ENCODE results near the gene NFAM1. TPM values are rescaled to one million over a fixed set of nuclear protein-coding genes. Genes with fewer than 3 reads are reported as not detected.

The NFAM1 gene
- total RNA-seq, 4 donors from 2014 or later, result 0.26 to 1.1 (median 0.64) TPM; not detected in 1

- Histone ChIP-seq H3K4me1 (peaks cover 0 to 6% of the 10 kb centered on the region in 2 donors), H3K9me3 (no peaks in the 10 kb centered on the region), H3K27ac (no peak overlapping the region), H3K27me3 (no peaks in the 10 kb centered on the region), H3K4me3 (no peak overlapping the region), H3K36me3 (no peaks in the 10 kb centered on the region)
- intact Hi-C loops (cut with DNase I; ENCODE audit: low total_unique reads), result no loop called here
- TF ChIP-seq CTCF (IDR thresholded peaks at IDR 0.05) (no peak), POLR2A (IDR thresholded peaks at IDR 0.05) (no peak)
- DNase-seq, result no peak
These were observed 84.8 kb downstream of the NFAM1 start for GRCh38 chr22:42347281-42347824.

DNA sequence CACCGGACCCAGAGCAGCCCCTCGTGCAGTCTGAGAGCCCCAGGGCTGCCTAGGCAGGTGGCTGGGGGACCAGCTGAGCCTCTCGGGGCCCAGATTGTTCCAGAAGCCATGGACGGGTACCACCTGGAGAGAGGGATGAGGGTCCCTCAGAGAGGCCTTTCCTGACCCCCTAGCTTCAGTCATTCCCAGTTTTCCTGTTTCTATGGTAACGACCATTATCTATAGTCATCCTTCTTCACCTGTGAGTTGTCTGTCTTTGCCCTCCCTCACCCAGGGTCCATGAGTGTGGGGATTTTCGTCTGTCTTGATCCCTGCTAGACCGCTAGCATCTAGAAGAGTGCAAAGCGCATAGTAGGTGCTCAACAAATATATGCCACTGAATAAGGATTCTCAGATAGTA is 85.5 kb downstream of the NFAM1 start:
- no peak overlapping the region for H3K27ac ChIP-seq
- H3K36me3 ChIP-seq, result no peaks in the 10 kb centered on the region
- no peak overlapping the region for H3K4me3 ChIP-seq
- intact Hi-C loops (cut with DNase I; ENCODE audit: low total_unique reads), result no loop called here
- H3K27me3 ChIP-seq, result no peaks in the 10 kb centered on the region
- peaks cover 0 to 6% of the 10 kb centered on the region in 2 donors for H3K4me1 ChIP-seq
- TF ChIP-seq POLR2A (IDR thresholded peaks at IDR 0.05) (no peak), CTCF (IDR thresholded peaks at IDR 0.05) (no peak)
- no peak for DNase-seq
- H3K9me3 ChIP-seq, result no peaks in the 10 kb centered on the region

GRCh38 chr22:42345458-42345857 is 86.7 kb downstream of the NFAM1 start:
- intact Hi-C loops (cut with DNase I; ENCODE audit: low total_unique reads), result no loop called here
- Histone ChIP-seq H3K27ac (no peak overlapping the region), H3K4me1 (peaks cover 0 to 11% of the 10 kb centered on the region in 2 donors), H3K4me3 (no peak overlapping the region), H3K9me3 (no peaks in the 10 kb centered on the region), H3K27me3 (no peaks in the 10 kb centered on the region), H3K36me3 (no peaks in the 10 kb centered on the region)
- TF ChIP-seq CTCF (IDR thresholded peaks at IDR 0.05) (no peak), POLR2A (IDR thresholded peaks at IDR 0.05) (no peak)
- DNase-seq, result no peak

DNA sequence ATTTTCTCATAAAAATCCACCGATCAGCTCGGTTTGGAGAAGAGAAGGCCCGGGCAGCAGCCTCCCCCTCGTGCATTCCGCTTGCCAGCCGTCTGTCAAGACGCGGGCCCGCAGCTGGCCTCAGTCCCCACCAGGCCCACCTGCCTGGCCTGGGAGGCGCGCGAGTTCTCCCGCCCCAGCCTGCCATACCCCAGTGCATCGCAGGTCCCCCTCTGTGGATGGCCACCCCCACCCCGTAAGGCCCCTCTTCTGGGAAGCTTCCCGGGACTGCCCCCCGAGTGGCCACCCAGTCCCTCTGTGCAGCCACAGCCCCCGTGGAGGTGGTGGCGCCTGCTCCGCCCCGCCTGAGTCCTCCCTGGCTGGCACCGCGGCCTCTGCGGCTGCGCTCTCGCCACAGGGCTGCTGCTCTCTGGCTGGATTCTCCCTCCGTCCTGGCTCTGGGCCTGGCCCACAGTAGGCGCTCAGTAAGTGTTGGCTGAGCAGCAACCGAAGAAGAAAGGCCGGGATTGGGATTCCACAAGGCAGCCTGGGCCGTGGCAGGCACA is 87.8 kb downstream of the NFAM1 start:
- intact Hi-C loops (cut with DNase I; ENCODE audit: low total_unique reads), result no loop called here
- Histone ChIP-seq H3K36me3 (no peaks in the 10 kb centered on the region), H3K27ac (peak overlapping the region; percentile 49 to 81), H3K4me1 (peaks cover 0 to 11% of the 10 kb centered on the region in 2 donors), H3K9me3 (no peaks in the 10 kb centered on the region), H3K4me3 (peak overlapping the region; percentile 7 to 40), H3K27me3 (no peaks in the 10 kb centered on the region)
- TF ChIP-seq CTCF (IDR thresholded peaks at IDR 0.05) (no peak), POLR2A (IDR thresholded peaks at IDR 0.05) (no peak)
- DNase-seq, result peak; percentile 41 to 64

DNA sequence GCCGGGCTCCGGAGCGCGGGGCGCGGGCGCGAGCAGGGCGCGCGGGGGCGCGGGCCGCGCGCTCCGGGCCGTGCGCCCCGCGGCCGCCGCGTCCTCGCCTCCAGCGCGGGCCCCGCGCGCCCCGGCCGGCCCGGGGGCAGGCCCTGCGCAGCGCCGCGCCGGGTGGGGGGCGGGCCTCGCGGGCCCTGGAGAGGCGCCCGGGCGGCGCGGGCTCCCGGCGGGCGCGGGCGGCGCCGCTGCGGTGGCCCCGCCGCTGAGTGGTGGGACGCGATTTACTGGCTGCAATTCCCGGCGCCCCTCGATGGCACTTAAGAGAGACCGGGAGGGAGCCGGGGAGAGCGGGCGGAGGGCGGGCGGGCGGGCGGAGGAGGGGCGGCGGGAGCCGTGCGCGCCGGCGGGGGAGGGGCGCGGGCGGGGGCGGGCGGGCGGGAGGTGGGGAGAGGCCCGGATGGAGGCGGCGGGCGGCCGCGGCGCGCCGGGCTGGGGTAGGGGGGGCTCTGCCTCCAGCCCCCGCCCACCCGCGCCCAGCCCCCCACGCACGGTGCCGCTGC is 88.6 kb downstream of the NFAM1 start:
- intact Hi-C loops (cut with DNase I; ENCODE audit: low total_unique reads), result no loop called here
- Histone ChIP-seq H3K4me3 (peak overlapping the region; percentile 23 to 42), H3K27me3 (no peaks in the 10 kb centered on the region), H3K27ac (peak overlapping the region; percentile 49 to 81), H3K4me1 (peaks cover 0 to 11% of the 10 kb centered on the region in 2 donors), H3K9me3 (no peaks in the 10 kb centered on the region), H3K36me3 (no peaks in the 10 kb centered on the region)
- no peak for TF ChIP-seq CTCF (IDR thresholded peaks at IDR 0.05)
- TF ChIP-seq POLR2A (IDR thresholded peaks at IDR 0.05), result no peak
- DNase-seq, result no peak

Data from uterus (tissue), 4 donors.